ENCODE data around the gene KLHL29.

The KLHL29 gene

GRCh38 chr2:23544589-23545295 is 159.8 kb downstream of the KLHL29 start:
- FAIRE-seq, result no peak
- no peak for DNase-seq (ENCODE audit: insufficient read length)
- TF ChIP-seq TAF1 (IDR thresholded peaks at IDR 0.05; ENCODE audit: borderline replicate concordance, low read depth, low read length) (no peak), POLR2A (IDR thresholded peaks at IDR 0.05; ENCODE audit: low read depth, low read length) (no peak), POLR2AphosphoS5 (IDR thresholded peaks at IDR 0.05; ENCODE audit: low read depth, low read length) (no peak)

- DNase-seq (ENCODE audit: insufficient read length), result no peak
- no peak for TF ChIP-seq POLR2AphosphoS5 (IDR thresholded peaks at IDR 0.05; ENCODE audit: low read depth, low read length)
- no peak for TF ChIP-seq POLR2A (IDR thresholded peaks at IDR 0.05; ENCODE audit: low read depth, low read length)
- TF ChIP-seq TAF1 (IDR thresholded peaks at IDR 0.05; ENCODE audit: borderline replicate concordance, low read depth, low read length), result no peak
- FAIRE-seq, result no peak
These were observed 160.4 kb downstream of the KLHL29 start for GRCh38 chr2:23545396-23545795.

DNA sequence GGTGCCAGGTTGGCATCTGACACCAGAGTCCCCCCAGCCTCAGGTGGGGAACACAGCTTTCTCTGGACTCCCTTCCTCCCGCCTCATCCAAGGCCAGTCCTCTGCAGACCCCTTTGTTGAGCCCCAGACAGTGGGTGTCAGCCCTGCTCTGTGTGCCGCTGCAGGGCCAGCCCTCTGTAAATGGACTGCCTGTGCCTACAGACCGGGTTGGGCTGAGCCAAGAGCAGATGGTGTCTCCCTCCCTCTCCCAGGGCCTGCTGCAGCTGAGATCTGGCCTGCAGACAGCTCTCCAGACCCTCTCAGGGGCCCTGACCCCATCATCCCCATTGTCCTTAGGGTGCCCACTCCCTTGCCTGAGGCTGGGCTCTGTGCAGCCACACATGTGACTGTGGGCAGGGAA is 160.8 kb downstream of the KLHL29 start:
- FAIRE-seq (no peak), DNase-seq (ENCODE audit: insufficient read length) (no peak)
- TF ChIP-seq TAF1 (IDR thresholded peaks at IDR 0.05; ENCODE audit: borderline replicate concordance, low read depth, low read length), result no peak
- TF ChIP-seq POLR2A (IDR thresholded peaks at IDR 0.05; ENCODE audit: low read depth, low read length), result no peak
- TF ChIP-seq POLR2AphosphoS5 (IDR thresholded peaks at IDR 0.05; ENCODE audit: low read depth, low read length), result no peak

DNA sequence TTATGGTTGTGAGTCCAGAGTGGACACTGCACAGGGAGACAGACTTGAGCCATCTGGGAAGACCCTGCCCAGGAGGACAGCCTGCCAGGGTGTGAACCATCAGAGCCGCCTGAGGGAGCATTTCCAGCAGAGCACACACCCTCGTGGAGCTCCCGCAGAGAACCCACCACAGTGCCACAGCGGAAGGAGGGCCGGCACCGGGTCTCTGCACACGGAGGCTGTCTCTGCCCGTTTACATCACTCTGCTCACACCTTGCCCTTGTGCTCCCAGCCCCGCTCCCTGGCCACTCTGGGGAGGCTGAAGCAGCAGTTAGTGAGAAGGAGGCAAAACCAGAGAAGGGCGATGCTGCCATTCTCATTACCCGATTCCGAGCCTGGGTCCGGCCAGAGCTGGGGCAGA is 161.9 kb downstream of the KLHL29 start:
- no peak for TF ChIP-seq POLR2AphosphoS5 (IDR thresholded peaks at IDR 0.05; ENCODE audit: low read depth, low read length)
- no peak for TF ChIP-seq POLR2A (IDR thresholded peaks at IDR 0.05; ENCODE audit: low read depth, low read length)
- TF ChIP-seq TAF1 (IDR thresholded peaks at IDR 0.05; ENCODE audit: borderline replicate concordance, low read depth, low read length), result no peak
- no peak for DNase-seq (ENCODE audit: insufficient read length)
- no peak for FAIRE-seq

DNA sequence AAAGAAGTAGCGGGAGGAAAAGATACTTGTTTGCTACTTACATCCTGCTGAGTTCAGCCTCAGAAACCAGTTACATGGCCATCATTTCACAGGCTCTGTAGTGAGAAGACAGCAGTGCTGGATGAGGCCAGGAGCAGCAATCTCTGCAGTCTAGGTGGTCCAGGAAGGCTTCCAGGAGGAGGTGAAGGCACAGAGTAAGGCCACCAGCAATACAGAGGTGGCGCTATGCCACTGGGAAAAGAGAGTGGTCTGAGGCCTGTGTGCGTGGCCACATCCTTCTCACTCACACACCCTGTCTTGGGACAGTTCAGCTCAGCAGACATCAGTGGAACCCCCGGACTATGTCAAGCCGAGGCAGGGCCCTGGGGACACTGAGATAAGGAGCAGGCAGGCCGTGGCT is 162.7 kb downstream of the KLHL29 start:
- DNase-seq (ENCODE audit: insufficient read length) (no peak), FAIRE-seq (no peak)
- no peak for TF ChIP-seq POLR2AphosphoS5 (IDR thresholded peaks at IDR 0.05; ENCODE audit: low read depth, low read length)
- TF ChIP-seq TAF1 (IDR thresholded peaks at IDR 0.05; ENCODE audit: borderline replicate concordance, low read depth, low read length), result no peak
- no peak for TF ChIP-seq POLR2A (IDR thresholded peaks at IDR 0.05; ENCODE audit: low read depth, low read length)

GRCh38 chr2:23548143-23548769 is 163.3 kb downstream of the KLHL29 start:
- FAIRE-seq (no peak), DNase-seq (ENCODE audit: insufficient read length) (no peak)
- no peak for TF ChIP-seq POLR2AphosphoS5 (IDR thresholded peaks at IDR 0.05; ENCODE audit: low read depth, low read length)
- no peak for TF ChIP-seq POLR2A (IDR thresholded peaks at IDR 0.05; ENCODE audit: low read depth, low read length)
- no peak for TF ChIP-seq TAF1 (IDR thresholded peaks at IDR 0.05; ENCODE audit: borderline replicate concordance, low read depth, low read length)

DNA sequence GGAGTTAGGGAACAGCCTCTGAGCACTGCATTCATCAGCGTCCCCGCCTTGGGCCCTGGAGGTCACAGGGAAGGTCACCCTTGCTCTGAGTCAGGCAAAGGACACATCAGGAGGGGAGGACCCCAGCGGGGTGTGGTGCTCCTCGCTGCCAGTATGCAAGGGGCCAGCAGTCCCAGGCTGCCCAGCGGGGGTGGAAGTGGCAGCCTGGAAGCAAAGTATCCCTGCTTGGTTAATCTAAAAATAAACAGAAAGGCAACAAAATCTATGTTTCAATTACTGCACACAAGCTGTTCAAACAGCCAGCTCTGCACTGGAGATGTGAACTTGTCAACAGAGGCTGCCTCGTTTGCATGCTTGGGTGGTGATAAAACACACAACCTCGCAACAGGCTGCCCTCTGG is 164.1 kb downstream of the KLHL29 start:
- TF ChIP-seq POLR2A (IDR thresholded peaks at IDR 0.05; ENCODE audit: low read depth, low read length) (no peak), TAF1 (IDR thresholded peaks at IDR 0.05; ENCODE audit: borderline replicate concordance, low read depth, low read length) (no peak), POLR2AphosphoS5 (IDR thresholded peaks at IDR 0.05; ENCODE audit: low read depth, low read length) (no peak)
- DNase-seq (ENCODE audit: insufficient read length) (no peak), FAIRE-seq (no peak)

- no peak for DNase-seq (ENCODE audit: insufficient read length)
- TF ChIP-seq TAF1 (IDR thresholded peaks at IDR 0.05; ENCODE audit: borderline replicate concordance, low read depth, low read length) (no peak), POLR2A (IDR thresholded peaks at IDR 0.05; ENCODE audit: low read depth, low read length) (no peak), POLR2AphosphoS5 (IDR thresholded peaks at IDR 0.05; ENCODE audit: low read depth, low read length) (no peak)
- FAIRE-seq, result no peak
These were observed 165.0 kb downstream of the KLHL29 start for GRCh38 chr2:23549821-23550530.

DNA sequence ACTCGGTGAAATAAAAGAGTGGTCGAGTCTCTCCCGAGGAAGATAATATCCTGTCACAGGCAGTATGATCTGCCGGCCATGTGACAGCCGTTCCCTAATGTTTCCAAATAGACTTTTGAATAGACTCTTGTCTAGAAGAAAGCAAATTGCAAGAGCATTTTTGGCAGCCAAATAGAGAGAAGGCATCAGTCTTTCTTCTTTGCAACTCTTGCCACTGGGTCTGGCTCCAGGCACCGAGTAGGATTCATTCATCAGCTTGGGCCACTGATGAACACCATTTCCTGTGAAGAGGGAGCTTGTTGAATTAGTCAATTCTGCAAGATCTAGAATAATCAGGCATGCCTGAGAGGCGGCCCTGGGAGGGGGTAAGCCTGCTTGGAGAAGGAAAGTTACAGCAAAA is 165.6 kb downstream of the KLHL29 start:
- no peak for FAIRE-seq
- no peak for DNase-seq (ENCODE audit: insufficient read length)
- no peak for TF ChIP-seq POLR2A (IDR thresholded peaks at IDR 0.05; ENCODE audit: low read depth, low read length)
- TF ChIP-seq POLR2AphosphoS5 (IDR thresholded peaks at IDR 0.05; ENCODE audit: low read depth, low read length), result no peak
- no peak for TF ChIP-seq TAF1 (IDR thresholded peaks at IDR 0.05; ENCODE audit: borderline replicate concordance, low read depth, low read length)

- TF ChIP-seq POLR2A (IDR thresholded peaks at IDR 0.05; ENCODE audit: low read depth, low read length) (no peak), TAF1 (IDR thresholded peaks at IDR 0.05; ENCODE audit: borderline replicate concordance, low read depth, low read length) (no peak), POLR2AphosphoS5 (IDR thresholded peaks at IDR 0.05; ENCODE audit: low read depth, low read length) (no peak)
- FAIRE-seq, result no peak
- DNase-seq (ENCODE audit: insufficient read length), result no peak
These were observed 166.9 kb downstream of the KLHL29 start for GRCh38 chr2:23551875-23552274.

- TF ChIP-seq TAF1 (IDR thresholded peaks at IDR 0.05; ENCODE audit: borderline replicate concordance, low read depth, low read length) (no peak), POLR2A (IDR thresholded peaks at IDR 0.05; ENCODE audit: low read depth, low read length) (no peak), POLR2AphosphoS5 (IDR thresholded peaks at IDR 0.05; ENCODE audit: low read depth, low read length) (no peak)
- FAIRE-seq (no peak), DNase-seq (ENCODE audit: insufficient read length) (no peak)
These were observed 168.6 kb downstream of the KLHL29 start for GRCh38 chr2:23553561-23553960.
